Activated CD8-positive, alpha-beta memory T cell treated with anti-CD3 and anti-CD28 coated beads, Interleukin-2, amount 50 U/mL, for 1 hour (primary cell): ENCODE measurements around the gene SMLR1.

Experiments used
- DNase-seq: peaks from one replicate; pipeline ENCODE4 v3.0.0-alpha.2; 2020; ENCODE audit errors: extremely low read depth

The SMLR1 gene

GRCh38 chr6:130824978-130825694 is 2.1 kb upstream of the SMLR1 start:
- no peak for DNase-seq

GRCh38 chr6:130825772-130826441 is 1.3 kb upstream of the SMLR1 start:
- no peak for DNase-seq

DNA sequence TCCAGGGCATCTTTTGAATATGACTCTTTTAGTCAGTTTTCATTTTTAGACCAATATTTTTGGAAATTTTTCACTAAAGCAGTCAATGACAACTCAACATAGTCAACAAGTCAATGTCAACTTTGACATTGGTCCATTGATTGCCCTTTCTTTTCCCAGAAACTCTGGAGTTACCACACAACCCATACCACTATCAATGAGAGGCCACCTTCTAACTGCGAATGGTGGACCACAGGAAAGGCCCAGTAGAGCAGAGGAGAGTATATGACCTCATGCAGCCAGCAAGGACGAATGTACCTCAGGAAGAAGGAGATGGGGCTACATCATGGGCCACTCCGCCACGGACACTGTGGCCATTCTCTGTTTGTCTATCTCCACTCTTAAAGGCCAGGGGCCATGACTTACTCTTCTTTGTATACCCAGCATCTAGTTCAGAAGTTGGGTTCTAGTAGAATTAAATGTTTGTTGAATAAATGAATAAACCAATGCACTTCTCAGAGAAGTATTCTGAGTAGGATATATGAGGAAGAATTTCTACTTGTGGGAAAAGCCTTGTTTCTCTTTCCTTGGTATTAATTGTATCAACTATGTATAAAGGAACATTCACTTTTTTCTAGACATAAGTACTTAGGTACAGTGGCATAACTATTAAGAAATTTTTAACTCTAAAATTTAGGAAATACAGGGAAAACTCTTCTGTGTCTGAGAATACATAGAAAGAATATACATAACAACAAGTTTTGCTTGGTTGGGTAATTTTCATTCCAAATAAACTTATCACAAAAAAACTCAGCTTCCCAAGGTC is 562 bp upstream of the SMLR1 start:
- no peak for DNase-seq

GRCh38 chr6:130829333-130829910 is 2.2 kb downstream of the SMLR1 start:
- no peak for DNase-seq

DNA sequence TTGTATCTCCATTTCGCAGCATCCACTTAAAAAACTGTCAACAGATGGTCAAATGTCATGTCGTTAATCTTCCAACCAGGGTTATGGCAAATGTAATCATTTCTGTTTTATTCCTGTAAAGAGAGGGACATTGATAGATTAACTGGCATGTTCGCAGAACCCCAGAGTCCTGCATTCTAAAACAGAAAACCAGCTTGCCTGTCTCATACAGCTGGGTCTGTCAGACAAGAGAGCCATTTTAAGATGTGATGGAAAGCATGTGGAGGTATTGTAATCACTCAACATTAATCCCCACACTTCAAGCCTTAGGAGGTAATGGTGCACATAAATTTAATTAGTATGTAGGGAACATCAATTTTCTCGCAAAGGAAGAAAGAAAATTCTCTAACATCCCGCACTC is 4.4 kb downstream of the SMLR1 start:
- DNase-seq = no peak

DNA sequence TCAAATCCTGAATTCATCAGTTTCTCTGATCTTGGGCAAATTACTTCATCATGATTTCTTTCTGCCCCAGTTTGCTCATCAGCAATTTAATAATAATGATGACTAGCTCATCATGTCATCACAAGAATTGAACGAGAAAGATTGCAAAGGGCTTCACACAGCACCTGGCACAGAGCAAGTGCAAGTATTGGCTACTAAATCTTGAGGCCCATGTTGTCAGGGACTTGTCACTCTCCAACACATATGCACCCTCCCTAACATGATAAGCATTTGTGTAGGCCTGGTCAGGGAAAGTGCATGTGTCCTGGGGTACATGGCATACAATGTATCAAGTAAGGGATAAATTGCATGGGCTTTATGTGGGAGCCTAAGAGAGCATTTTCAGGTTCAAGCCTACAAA is 6.4 kb downstream of the SMLR1 start:
- DNase-seq = no peak

DNA sequence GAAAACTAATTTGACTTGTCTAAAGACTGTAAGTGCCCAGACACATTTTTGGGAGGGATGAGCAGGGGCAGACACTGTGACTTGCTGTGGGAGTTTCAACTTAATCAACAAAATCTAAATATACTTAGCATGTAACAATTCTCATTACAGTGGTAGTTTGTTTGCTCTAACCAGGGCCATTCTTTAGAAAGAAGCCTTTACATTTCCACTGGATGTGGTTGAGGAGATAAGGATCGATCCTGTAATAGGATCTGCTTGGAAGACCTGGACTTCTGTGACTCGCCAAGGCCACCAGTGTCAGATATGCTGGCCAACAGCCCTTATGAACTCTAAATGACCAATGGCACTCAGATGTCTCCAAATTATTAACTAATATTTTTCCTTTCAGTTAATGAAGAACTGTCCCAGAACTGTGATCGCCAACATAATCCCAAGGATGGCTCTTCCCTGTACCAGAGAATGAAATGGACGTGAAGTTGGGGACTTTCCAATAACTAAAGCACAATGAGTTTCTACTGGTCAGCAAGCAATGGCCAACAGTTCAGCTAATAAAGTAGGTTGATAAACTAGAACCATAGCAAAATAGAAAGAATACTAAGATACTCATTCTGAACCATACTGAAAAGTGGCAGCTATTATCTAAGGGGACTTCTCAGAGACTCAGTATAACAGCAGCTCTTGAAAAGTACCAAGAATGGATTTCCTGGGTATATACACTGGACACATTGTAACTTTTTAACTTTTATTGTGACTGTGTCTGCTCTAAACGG is 7.5 kb downstream of the SMLR1 start:
- no peak for DNase-seq

DNA sequence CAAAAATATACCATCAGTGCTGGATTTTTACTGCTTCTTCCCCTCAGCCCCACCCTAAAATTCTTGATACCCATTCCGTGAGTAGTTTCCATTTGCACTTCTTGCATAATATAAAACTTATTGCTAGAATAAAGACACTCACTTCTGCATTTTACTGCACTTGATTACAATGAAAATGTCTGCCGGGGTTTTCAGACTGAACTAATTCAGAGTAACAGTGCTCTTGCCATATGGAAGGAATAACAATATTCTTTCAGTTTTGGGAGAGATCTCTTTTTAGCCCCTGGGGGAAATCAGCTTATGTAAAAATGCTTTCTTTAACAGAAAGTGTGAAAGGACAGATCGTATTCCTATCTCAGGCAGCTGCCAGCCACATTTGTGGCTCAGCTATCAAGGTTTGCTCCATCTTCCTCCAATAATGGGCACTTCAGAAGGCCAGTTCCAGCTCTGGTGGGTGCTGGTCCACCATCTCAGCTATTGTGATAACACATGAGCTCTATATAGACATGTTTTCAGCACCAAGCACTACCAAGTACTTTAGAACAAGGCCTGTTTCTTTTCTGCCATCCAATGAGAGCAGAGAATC is 8.9 kb downstream of the SMLR1 start:
- no peak for DNase-seq

DNA sequence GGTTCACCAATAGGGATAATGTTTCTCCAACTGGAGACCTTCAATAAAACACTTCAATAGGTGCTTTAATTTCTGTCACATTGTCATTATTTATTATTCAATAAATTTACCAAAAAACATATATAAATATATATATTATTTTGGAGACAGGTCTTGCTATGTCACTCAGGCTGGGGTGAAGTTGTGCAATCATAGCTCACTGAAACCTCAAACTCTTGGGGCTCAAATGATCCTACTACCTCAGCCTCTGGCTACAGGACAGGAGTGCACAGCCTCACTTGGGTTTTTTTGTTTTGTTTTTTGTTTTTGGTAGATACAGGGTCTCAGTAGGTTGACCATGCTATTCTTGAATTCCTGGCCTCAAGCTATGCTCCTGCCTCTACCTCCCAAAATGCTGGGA is 9.9 kb downstream of the SMLR1 start:
- DNase-seq = no peak

GRCh38 chr6:130838250-130838860 is 11.1 kb downstream of the SMLR1 start:
- no peak for DNase-seq

GRCh38 chr6:130838951-130839350 is 11.7 kb downstream of the SMLR1 start:
- DNase-seq = no peak

DNA sequence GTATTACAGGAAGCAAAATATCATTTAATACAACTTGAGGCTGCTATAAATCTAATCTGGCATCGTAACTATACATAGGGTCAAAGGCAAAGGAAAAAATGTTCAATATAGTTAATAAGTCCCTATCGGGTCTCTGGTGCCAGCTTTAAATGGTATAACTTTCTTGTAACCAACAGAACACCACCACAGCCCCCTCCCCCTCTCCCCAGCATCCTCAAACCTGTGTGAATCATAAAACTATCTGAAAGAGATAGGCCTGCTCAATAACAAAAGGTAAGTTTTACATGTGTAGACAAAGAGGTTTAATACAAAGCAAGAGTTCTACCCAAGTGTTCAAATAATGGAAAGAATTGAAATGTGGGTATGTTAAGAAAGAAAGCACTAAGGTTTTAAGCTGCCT is 12.2 kb downstream of the SMLR1 start:
- no peak for DNase-seq

- no peak for DNase-seq
Observed at GRCh38 chr6:130840050-130840449, 12.8 kb downstream of the SMLR1 start.

DNA sequence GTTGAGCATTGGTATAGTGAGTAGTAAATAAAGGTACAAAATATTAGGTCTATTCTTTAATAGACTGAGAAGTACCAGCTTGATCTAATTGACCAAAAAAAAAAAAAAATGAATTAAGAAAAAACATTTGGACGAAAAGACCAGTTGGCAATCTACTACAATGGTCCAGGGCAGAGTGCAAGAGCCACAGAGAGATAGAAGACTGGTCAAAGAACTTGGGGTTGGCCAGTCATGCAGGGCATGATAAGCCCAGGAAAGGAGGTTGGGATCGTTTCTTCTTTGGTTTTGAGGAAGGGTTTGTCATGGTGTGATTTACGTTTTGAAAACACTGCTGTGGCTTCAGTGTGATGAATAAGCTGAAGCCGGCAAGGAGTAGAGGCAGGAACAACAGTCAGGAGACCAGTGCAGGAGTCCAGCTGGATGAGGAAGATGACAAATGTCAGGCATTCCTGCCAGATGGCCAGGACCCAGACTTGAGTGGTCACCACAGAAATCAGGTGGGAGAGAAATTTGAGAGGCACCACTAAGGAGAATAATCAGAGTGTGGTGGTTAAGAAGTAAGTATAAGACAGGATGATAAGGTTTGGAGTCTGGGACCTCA is 14.0 kb downstream of the SMLR1 start:
- DNase-seq = no peak

DNA sequence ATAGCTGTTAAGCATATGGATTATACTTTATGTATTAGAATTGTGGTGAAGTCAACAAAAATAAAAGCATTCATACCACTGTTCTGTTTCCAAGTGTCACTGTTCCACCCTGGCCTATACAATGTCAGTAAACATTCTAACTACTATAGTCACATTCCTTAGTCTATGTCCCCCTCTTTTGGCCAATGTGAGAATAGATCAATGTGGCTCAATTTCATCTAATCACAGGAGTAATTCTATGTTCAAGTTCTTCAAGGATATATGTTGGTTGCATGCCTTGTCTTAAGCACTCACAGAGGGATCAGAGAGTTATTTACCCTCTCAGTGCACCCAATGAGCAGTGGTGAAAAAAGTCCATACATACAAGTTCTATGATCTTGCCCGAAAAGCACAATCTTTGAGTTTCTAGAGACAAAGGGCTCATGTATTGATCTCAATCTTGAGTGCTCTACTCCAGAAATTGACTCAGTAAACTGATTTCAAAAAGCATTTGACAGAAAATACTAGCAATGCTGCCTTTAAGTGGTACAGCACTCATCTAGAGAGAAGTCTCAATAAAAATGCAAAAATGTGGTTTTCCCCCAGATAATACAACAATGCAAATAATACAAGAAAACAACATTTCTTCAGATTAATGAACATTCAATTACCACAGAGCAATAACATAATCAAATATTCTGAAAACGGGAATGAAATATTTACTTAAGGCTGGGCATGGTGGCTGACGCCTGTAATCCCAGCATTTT is 16.5 kb downstream of the SMLR1 start:
- no peak for DNase-seq

DNA sequence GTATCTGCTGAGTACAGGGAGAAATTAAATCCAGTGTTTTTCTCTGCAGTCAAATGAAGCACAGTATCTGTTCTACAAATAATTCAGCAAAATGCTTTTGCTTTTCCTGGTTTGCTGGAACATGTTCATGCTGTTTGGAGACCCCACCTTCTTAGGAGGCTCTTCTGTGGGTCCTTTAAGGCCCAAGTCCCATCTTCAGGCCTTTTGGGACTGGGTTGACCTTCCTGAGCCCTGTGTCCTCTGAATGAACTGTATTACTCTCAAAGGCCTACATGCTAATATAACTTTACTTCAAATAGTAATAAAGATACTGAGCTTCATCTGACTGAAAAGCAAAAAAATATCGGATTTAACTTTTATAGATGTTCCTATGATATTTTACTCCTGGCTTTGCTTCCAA is 19.3 kb downstream of the SMLR1 start:
- no peak for DNase-seq

DNA sequence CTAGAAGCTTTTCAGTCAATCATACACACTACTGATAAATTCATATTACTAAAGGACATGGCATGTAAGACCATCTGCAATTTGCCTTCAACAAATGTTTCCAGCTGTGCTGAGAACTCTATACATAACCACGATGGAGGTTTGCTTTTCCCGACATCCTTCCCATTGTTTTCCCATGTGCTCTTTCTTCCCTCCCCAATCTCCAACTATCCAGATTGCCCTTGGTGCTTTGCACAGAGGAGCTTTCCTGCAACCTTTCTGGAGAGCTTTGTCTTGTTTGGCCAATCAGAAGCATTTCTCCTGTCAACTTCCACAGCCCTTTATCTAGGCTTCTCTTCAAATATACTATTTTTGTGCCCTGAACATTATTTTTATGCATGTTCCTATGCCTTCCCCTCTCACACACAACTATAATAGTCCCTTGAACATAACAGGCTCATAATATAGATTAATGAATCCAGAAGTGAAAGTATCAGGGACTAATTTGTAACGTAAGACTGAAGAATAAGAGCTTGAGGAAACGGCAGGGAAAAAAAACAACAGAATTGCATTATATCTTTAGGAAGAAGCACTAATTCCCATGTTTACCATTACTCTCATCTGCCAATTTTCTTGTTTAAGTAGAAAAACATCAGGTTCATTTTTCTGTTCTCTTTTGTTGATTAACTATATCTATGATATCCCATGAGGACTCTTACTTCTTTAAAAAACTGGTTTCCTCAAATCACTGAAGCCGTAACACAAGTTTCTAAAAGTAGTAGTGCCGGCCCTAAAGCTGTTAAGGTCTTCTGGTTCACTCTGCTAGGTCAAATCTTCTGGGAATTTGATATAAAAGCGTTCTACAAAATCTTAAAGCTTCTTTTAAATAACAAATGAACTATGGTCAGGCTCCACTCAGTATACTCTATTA is 20.1 kb downstream of the SMLR1 start:
- DNase-seq = no peak

- no peak for DNase-seq
Observed at GRCh38 chr6:130848945-130849344, 21.7 kb downstream of the SMLR1 start.

- no peak for DNase-seq
Observed at GRCh38 chr6:130849594-130849993, 22.4 kb downstream of the SMLR1 start.
